Bronchus fibroblast of lung (primary cell): Measurements from ENCODE around the gene NPTX1. TPM values are rescaled to one million over a fixed set of nuclear protein-coding genes. Genes with fewer than 3 reads are reported as not detected.

Source experiments
- total RNA-seq: library from RNA; depleted of rRNA; stranded (reverse); fragments of >200 nt; gene quantifications from 2 replicates; pipeline ENCODE4 v1.2.3, GENCODE V29; 2015

NPTX1 gene
- total RNA-seq: 1.6 and 2.2 TPM in 2 replicates

GRCh38 chr17:80475910-80476876, at the start of gene NPTX1:
Gene NPTX1, minus strand, starts transcription at chr17:80476607. Its CDS starts 161 bp downstream, at chr17:80476446.

Other genes starting within 250 kb of the NPTX1 start
- gene RNF213, start 215.8 kb downstream of the NPTX1 start, total RNA-seq: 26.2 and 27.6 TPM in 2 replicates
- 18.0 and 21.0 TPM in 2 replicates for gene ENDOV, start 61.4 kb downstream of the NPTX1 start, total RNA-seq
- 21.1 and 21.7 TPM in 2 replicates for gene RPTOR, start 68.2 kb upstream of the NPTX1 start, total RNA-seq